Ishikawa (cell line): Measurements from ENCODE around the gene UBAP2L.

Experiments
- CEBPB ChIP-seq: IDR thresholded peaks from 2 replicates; pipeline ENCODE4 v1.6.1; 2012
- CREB1 ChIP-seq: IDR thresholded peaks from 2 replicates; pipeline ENCODE4 v1.6.1; 2012; ENCODE audit warnings: low read depth
- EGR1 ChIP-seq: IDR thresholded peaks from 2 replicates; pipeline ENCODE4 v1.6.1; 2012
- EP300 ChIP-seq: IDR thresholded peaks from 2 replicates; pipeline ENCODE4 v1.6.1; 2012; ENCODE audit warnings: borderline replicate concordance
- FOXM1 ChIP-seq: IDR thresholded peaks from 2 replicates; pipeline ENCODE4 v1.6.1; 2012; ENCODE audit warnings: low read depth, borderline replicate concordance
- MAX ChIP-seq: IDR thresholded peaks from 2 replicates; pipeline ENCODE4 v1.6.1; 2012
- NFIC ChIP-seq: IDR thresholded peaks from 2 replicates; pipeline ENCODE4 v1.6.1; 2012
- RAD21 ChIP-seq: IDR thresholded peaks from 2 replicates; pipeline ENCODE4 v1.6.1; 2012; ENCODE audit warnings: low read depth
- TAF1 ChIP-seq: IDR thresholded peaks from 2 replicates; pipeline ENCODE4 v1.6.1; 2012; ENCODE audit warnings: low read depth, mild to moderate bottlenecking
- TCF12 ChIP-seq: IDR thresholded peaks from 2 replicates; pipeline ENCODE4 v1.6.1; 2012; ENCODE audit warnings: low read depth
- TEAD4 ChIP-seq: IDR thresholded peaks from 2 replicates; pipeline ENCODE4 v1.6.1; 2012
- USF1 ChIP-seq: IDR thresholded peaks from 2 replicates; pipeline ENCODE4 v1.6.1; 2012
- YY1 ChIP-seq: IDR thresholded peaks from 2 replicates; pipeline ENCODE4 v1.6.1; 2012; ENCODE audit warnings: low read depth
- ZBTB7A ChIP-seq: IDR thresholded peaks from 2 replicates; pipeline ENCODE4 v1.6.1; 2012; ENCODE audit warnings: low read depth
- TF ChIP-seq, protein P1 (sequence below): IDR thresholded peaks from 2 replicates; pipeline ENCODE4 v1.6.1; 2012; ENCODE audit warnings: low read depth, mild to moderate bottlenecking

The UBAP2L gene

GRCh38 chr1:154270833-154271232 is 50.1 kb downstream of the UBAP2L start:
- no peak for TF ChIP-seq CREB1
- no peak for TF ChIP-seq FOXM1
- no peak for TF ChIP-seq TAF1
- TF ChIP-seq EP300, result no peak

DNA sequence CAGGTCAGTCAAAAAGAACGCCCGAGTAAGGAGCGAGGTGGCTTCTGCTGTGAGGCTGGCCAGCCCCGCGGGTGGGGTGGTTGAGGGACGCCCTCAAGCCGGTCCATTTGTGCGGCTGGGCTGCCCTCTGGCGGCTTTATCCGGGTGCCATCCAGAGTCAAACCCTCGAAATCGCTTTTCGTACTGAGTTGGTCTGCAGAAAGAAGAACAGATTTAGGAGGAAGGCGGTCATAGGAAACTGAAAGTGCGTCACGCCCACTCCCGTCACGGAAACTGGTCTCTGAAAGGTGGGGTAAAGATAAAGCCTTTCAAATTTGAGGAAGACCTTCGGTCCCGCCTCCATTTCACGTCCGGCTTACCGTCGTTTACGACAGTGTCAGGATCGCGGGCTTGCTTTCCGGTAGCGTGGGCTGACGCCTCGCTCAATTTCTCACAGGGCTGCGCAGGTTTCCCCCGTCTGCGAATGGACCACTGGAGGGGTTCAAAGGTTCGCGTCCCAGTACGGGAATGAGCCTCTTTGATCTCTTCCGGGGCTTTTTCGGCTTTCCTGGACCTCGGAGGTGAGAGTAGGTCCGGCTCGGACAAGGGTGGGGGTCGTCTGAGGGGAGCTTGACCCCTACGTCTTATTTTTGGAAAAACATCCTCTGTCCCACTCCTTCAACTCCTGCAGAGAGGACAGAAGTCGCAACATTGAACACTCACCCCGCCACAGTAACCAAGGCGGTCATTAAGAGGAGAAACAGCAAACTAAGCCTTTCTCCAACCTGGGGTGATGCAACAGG is 51.7 kb downstream of the UBAP2L start, which contains the start of gene HAX1:
HAX1 (plus strand) TSS at position 413 of the 782 bp plus-strand sequence; CDS start at position 508, 95 bp downstream.
- TF ChIP-seq USF1 (no peak), RAD21 (peak; percentile 77), CREB1 (peak; percentile 63), MAX (peak; percentile 76), FOXM1 (no peak), TCF12 (peak; percentile 14; the same call in 1 of the 2 replicates), YY1 (peak; percentile 70), EP300 (no peak), ZBTB7A (peak; percentile 90), TEAD4 (0 out of 2 replicates have a peak, but pooled peaks have one; percentile 5), TAF1 (peak; percentile 93), EGR1 (peak; percentile 95), CEBPB (peak; percentile 71)

GRCh38 chr1:154272999-154273563 is 52.3 kb downstream of the UBAP2L start:
- TF ChIP-seq TEAD4 (no peak), ZBTB7A (0 out of 2 replicates have a peak, but pooled peaks have one; percentile 4), TAF1 (no peak), RAD21 (no peak), USF1 (no peak)

DNA sequence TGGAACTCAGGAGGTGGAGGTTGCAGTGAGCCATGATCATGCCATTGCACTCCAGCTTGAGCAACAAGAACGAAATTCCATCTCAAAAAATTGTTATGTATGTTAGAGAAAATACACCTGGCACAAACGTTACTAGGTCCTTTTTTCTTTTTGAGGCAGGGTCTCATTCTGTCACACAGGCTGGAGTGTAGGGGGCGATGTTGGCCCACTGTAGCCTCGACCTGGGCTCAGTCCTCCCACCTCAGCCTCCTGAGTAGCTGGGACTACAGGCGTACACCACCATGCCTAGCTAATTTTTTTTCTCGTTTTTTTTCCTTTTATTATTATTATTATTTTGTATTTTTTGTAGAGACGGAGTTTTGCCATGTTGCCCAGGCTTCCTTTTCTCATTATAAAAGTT is 56.0 kb downstream of the UBAP2L start:
- TF ChIP-seq TEAD4 (no peak), RAD21 (peak; percentile 36; the same call in 1 of the 2 replicates)

DNA sequence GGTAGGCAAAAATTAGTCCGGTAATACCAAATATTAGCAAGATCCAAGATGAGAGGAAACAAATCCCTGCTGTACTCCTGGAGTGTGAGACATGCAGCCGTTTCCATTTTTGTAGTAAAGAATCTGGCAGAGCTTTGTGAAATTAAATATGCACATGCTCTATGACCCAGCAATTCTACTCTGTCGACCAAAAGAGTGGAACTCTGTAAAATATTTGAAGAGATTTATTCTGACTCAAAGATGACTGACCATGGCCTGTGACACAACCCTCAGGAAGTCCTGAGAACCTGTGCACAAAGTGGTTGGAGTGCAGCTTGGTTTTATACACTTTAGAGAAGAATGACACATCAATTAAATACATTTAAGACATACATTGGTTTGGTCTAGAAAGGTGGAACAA is 67.9 kb downstream of the UBAP2L start:
- TF ChIP-seq TCF12 (no peak), TEAD4 (no peak), CEBPB (no peak), MAX (no peak), EGR1 (no peak), ZBTB7A (no peak), USF1 (no peak), TAF1 (no peak), RAD21 (no peak)
- TF ChIP-seq, protein P1, sequence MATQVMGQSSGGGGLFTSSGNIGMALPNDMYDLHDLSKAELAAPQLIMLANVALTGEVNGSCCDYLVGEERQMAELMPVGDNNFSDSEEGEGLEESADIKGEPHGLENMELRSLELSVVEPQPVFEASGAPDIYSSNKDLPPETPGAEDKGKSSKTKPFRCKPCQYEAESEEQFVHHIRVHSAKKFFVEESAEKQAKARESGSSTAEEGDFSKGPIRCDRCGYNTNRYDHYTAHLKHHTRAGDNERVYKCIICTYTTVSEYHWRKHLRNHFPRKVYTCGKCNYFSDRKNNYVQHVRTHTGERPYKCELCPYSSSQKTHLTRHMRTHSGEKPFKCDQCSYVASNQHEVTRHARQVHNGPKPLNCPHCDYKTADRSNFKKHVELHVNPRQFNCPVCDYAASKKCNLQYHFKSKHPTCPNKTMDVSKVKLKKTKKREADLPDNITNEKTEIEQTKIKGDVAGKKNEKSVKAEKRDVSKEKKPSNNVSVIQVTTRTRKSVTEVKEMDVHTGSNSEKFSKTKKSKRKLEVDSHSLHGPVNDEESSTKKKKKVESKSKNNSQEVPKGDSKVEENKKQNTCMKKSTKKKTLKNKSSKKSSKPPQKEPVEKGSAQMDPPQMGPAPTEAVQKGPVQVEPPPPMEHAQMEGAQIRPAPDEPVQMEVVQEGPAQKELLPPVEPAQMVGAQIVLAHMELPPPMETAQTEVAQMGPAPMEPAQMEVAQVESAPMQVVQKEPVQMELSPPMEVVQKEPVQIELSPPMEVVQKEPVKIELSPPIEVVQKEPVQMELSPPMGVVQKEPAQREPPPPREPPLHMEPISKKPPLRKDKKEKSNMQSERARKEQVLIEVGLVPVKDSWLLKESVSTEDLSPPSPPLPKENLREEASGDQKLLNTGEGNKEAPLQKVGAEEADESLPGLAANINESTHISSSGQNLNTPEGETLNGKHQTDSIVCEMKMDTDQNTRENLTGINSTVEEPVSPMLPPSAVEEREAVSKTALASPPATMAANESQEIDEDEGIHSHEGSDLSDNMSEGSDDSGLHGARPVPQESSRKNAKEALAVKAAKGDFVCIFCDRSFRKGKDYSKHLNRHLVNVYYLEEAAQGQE, result no peak

- TF ChIP-seq YY1, result no peak
- no peak for TF ChIP-seq CREB1
- TF ChIP-seq ZBTB7A, result no peak
- TF ChIP-seq FOXM1, result no peak
- TF ChIP-seq, protein P1, result no peak
- no peak for TF ChIP-seq RAD21
- no peak for TF ChIP-seq MAX
- TF ChIP-seq TEAD4, result no peak
- no peak for TF ChIP-seq USF1
- no peak for TF ChIP-seq TAF1
- TF ChIP-seq CEBPB, result no peak
- TF ChIP-seq EGR1, result no peak
- TF ChIP-seq EP300, result no peak
- TF ChIP-seq TCF12, result no peak
- no peak for TF ChIP-seq NFIC
Observed at GRCh38 chr1:154290921-154291320, 70.2 kb downstream of the UBAP2L start.
